Endothelial cell (in vitro differentiated cells): ENCODE measurements around the gene CPSF3. TPM values are rescaled to one million over a fixed set of nuclear protein-coding genes. Genes with fewer than 3 reads are reported as not detected.

Experiments
- DNase-seq: peaks from one replicate; pipeline ENCODE4 v3.0.0; 2021; ENCODE audit warnings: low spot score
- H3K27ac Mint-ChIP-seq: one replicate; pipeline ENCODE4 v1.8.0; 2021; ENCODE audit warnings: mixed read lengths, inconsistent platforms; ENCODE audit not compliant: unreplicated experiment
- H3K27me3 Mint-ChIP-seq: one replicate; pipeline ENCODE4 v1.8.0; 2021; ENCODE audit warnings: mild to moderate bottlenecking, moderate library complexity, mixed read lengths, inconsistent platforms; ENCODE audit not compliant: unreplicated experiment
- H3K36me3 Mint-ChIP-seq: one replicate; pipeline ENCODE4 v1.8.0; 2021; ENCODE audit warnings: mild to moderate bottlenecking, low read depth, mixed read lengths, inconsistent platforms; ENCODE audit not compliant: unreplicated experiment
- H3K4me1 Mint-ChIP-seq: one replicate; pipeline ENCODE4 v1.8.0; 2021; ENCODE audit warnings: mild to moderate bottlenecking, mixed read lengths, inconsistent platforms; ENCODE audit not compliant: unreplicated experiment
- H3K4me3 Mint-ChIP-seq: one replicate; pipeline ENCODE4 v1.8.0; 2021; ENCODE audit warnings: mild to moderate bottlenecking, mixed read lengths, inconsistent platforms; ENCODE audit not compliant: unreplicated experiment
- H3K9me3 Mint-ChIP-seq: one replicate; pipeline ENCODE4 v1.8.0; 2021; ENCODE audit warnings: mixed read lengths, inconsistent platforms; ENCODE audit not compliant: unreplicated experiment
- CTCF ChIP-seq: fragments of 200-600 bp; sonication (generic); IDR thresholded peaks from one replicate; pipeline ENCODE4 v1.5.0; 2021; ENCODE audit warnings: antibody characterized with exemption; ENCODE audit not compliant: unreplicated experiment
- total RNA-seq: library from RNA; stranded (reverse); fragmentation: NEBNext Ultra II Directional; extraction: Animal tissue kit (Norgen Biotek cat#: 25700); gene quantifications from one replicate; pipeline ENCODE4 v1.2.1, GENCODE V29; 2021; ENCODE audit not compliant: unreplicated experiment

Gene CPSF3
- total RNA-seq, 1 donor from 2014 or later = 55.2 TPM

GRCh38 chr2:9384521-9384920, 38.9 kb upstream of the CPSF3 start:
- no peak for DNase-seq
- H3K9me3 Mint-ChIP-seq = no peaks in the 10 kb centered on the region
- H3K27ac Mint-ChIP-seq = no peak overlapping the region
- peaks cover 17% of the 10 kb centered on the region for H3K4me1 Mint-ChIP-seq
- peaks cover 23% of the 10 kb centered on the region for H3K36me3 Mint-ChIP-seq
- H3K4me3 Mint-ChIP-seq = no peak overlapping the region
- H3K27me3 Mint-ChIP-seq = peaks cover 12% of the 10 kb centered on the region
- no peak for TF ChIP-seq CTCF

DNA sequence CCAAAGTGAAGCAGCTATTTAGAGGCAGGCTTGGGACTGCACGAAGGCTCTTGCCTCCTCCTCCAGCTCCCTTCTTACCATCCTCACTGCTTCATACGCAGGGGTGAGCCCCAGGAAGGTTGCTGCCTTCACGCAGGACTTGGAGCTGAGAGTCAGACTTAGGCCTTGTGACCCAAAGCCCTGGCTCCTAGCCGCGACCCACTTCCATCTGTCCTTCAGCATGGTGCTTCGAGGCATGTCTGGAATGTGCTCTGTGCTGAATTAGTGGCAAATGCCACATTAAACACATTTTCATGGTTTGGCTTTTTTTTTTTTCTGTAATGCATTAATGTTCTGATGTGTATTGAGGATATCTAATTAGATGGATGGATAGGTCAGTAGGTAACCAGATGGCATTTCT, 37.6 kb upstream of the CPSF3 start:
- no peak for TF ChIP-seq CTCF
- Mint-ChIP-seq H3K4me1 (peaks cover 12% of the 10 kb centered on the region), H3K27ac (no peak overlapping the region), H3K36me3 (peaks cover 31% of the 10 kb centered on the region), H3K27me3 (peaks cover 12% of the 10 kb centered on the region), H3K4me3 (no peak overlapping the region), H3K9me3 (no peaks in the 10 kb centered on the region)
- DNase-seq = no peak

GRCh38 chr2:9388199-9388681, 35.2 kb upstream of the CPSF3 start:
- peaks cover 6% of the 10 kb centered on the region for H3K27me3 Mint-ChIP-seq
- no peak for DNase-seq
- no peak overlapping the region for H3K4me3 Mint-ChIP-seq
- no peaks in the 10 kb centered on the region for H3K9me3 Mint-ChIP-seq
- no peak overlapping the region for H3K27ac Mint-ChIP-seq
- H3K36me3 Mint-ChIP-seq = peaks cover 28% of the 10 kb centered on the region
- peaks cover 21% of the 10 kb centered on the region for H3K4me1 Mint-ChIP-seq
- TF ChIP-seq CTCF = no peak

DNA sequence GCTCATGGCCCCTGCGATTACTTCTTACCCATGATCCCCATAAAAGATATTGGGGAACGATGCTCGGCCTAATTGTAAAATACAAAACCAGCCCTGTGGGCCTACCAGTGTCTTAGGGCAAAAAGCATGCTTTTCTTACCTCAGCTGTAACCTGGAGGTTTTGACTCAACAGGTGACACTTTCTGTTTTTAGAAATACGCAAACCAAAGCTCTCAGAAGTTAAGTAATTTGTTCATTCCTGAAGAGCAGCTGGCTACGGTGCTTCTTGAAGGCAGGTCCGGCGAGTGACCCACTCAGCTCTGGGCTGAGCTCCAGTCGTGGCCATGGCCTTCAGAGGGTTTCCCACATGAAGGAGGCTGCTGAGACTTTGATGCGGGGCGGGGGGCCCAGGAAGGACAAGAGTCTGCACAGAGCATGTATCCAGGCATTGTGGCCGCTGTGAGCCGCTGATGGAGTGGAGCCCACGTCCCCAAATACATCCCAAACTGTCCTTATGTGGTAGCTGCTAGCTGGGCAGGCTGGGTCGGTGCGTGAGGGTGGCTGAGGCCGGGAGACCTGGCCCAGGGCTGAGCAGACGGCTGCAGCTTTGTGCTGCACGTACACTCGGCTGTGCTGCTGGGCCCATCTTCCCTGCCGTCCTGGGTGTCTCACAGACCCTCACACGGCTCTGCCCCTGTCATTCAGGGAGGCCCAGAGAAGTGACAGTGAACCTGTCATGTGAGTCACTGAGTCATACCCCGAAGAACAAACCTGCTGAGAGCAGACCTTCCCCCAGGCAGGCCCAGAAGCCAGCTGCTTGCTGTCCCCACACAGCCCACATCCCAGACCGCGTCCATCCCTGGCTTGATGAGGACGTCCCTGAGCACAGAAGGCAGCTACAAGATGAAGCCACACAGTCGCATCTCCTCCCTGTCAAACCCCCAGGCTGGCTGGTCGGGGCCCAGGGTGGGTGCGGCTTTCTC, 34.2 kb upstream of the CPSF3 start:
- Mint-ChIP-seq H3K4me3 (peak overlapping the region; percentile 38), H3K27ac (no peak overlapping the region), H3K36me3 (peaks cover 29% of the 10 kb centered on the region), H3K9me3 (no peaks in the 10 kb centered on the region), H3K27me3 (peaks cover 7% of the 10 kb centered on the region), H3K4me1 (peaks cover 25% of the 10 kb centered on the region)
- no peak for TF ChIP-seq CTCF
- DNase-seq = no peak
